H9 (cell line): Measurements from ENCODE around the gene CTNS. TPM values are rescaled to one million over a fixed set of nuclear protein-coding genes. Genes with fewer than 3 reads are reported as not detected.

Experiments used
- DNase-seq: peaks from one replicate; pipeline ENCODE4 v3.0.0-alpha.2; 2017
- H2AFZ ChIP-seq: one replicate; pipeline ENCODE4 v1.6.1; 2013; ENCODE audit warnings: mild to moderate bottlenecking, low read length, control low read depth, moderate library complexity
- H2AK5ac ChIP-seq: 2 replicates; pipeline ENCODE4 v1.6.1; 2013; ENCODE audit warnings: low read length, control low read depth, mixed read lengths; ENCODE audit not compliant: insufficient read length
- H2BK120ac ChIP-seq: one replicate; pipeline ENCODE4 v1.6.1; 2013; ENCODE audit warnings: low read depth, mild to moderate bottlenecking, low read length, control low read depth, inconsistent platforms; ENCODE audit not compliant: poor library complexity, severe bottlenecking
- H2BK12ac ChIP-seq: 2 replicates; pipeline ENCODE4 v1.6.1; 2013; ENCODE audit warnings: low read length, control low read depth, mixed read lengths, low read depth; ENCODE audit not compliant: insufficient read length
- H2BK15ac ChIP-seq: 2 replicates; pipeline ENCODE4 v1.6.1; 2013; ENCODE audit warnings: low read depth, low read length, control low read depth
- H2BK20ac ChIP-seq: one replicate; pipeline ENCODE4 v1.6.1; 2013; ENCODE audit warnings: low read depth, mild to moderate bottlenecking, low read length, control low read depth, inconsistent platforms; ENCODE audit not compliant: poor library complexity, severe bottlenecking
- H2BK5ac ChIP-seq: 2 replicates; pipeline ENCODE4 v1.6.1; 2013; ENCODE audit warnings: low read length, control low read depth, mixed read lengths; ENCODE audit not compliant: insufficient read length
- H3K14ac ChIP-seq: 2 replicates; pipeline ENCODE4 v1.6.1; 2013; ENCODE audit warnings: low read length, control low read depth; ENCODE audit not compliant: insufficient read depth
- H3K18ac ChIP-seq: 2 replicates; pipeline ENCODE4 v1.6.1; 2013; ENCODE audit warnings: low read depth, mild to moderate bottlenecking, mixed read lengths, low read length, control low read depth; ENCODE audit not compliant: insufficient read length
- H3K23ac ChIP-seq: 2 replicates; pipeline ENCODE4 v1.6.1; 2013; ENCODE audit warnings: low read length, control low read depth, mixed read lengths, low read depth; ENCODE audit not compliant: insufficient read length
- H3K23me2 ChIP-seq: 2 replicates; pipeline ENCODE4 v1.6.1; 2013; ENCODE audit warnings: low read depth, mild to moderate bottlenecking, mixed read lengths, low read length, control low read depth; ENCODE audit not compliant: insufficient read length, poor library complexity, severe bottlenecking
- H3K27ac ChIP-seq: 2 replicates; pipeline ENCODE4 v1.5.1; 2013; ENCODE audit warnings: low read length, control low read depth, mixed read lengths, low read depth; ENCODE audit not compliant: insufficient read length
- H3K27me3 ChIP-seq: 2 replicates; pipeline ENCODE4 v1.6.1; 2013; ENCODE audit warnings: low read length, control low read depth, inconsistent platforms; ENCODE audit not compliant: insufficient read depth
- H3K4ac ChIP-seq: 2 replicates; pipeline ENCODE4 v1.6.1; 2013; ENCODE audit warnings: low read depth, mild to moderate bottlenecking, control low read depth, inconsistent platforms, low read length, moderate library complexity
- H3K4me1 ChIP-seq: 2 replicates; pipeline ENCODE4 v1.6.1; 2013; ENCODE audit warnings: low read length, control low read depth, inconsistent platforms; ENCODE audit not compliant: insufficient read depth
- H3K4me2 ChIP-seq: 2 replicates; pipeline ENCODE4 v1.6.1; 2013; ENCODE audit warnings: low read length, control low read depth, mixed read lengths; ENCODE audit not compliant: insufficient read length, insufficient read depth
- H3K56ac ChIP-seq: 2 replicates; pipeline ENCODE4 v1.6.1; 2013; ENCODE audit warnings: low read depth, mild to moderate bottlenecking, mixed read lengths, low read length, control low read depth; ENCODE audit not compliant: insufficient read length
- H3K79me1 ChIP-seq: 2 replicates; pipeline ENCODE4 v1.6.1; 2013; ENCODE audit warnings: low read depth, mild to moderate bottlenecking, moderate library complexity, low read length, control low read depth, inconsistent platforms; ENCODE audit not compliant: insufficient read depth, poor library complexity, severe bottlenecking
- H3K79me2 ChIP-seq: 2 replicates; pipeline ENCODE4 v1.6.1; 2013; ENCODE audit warnings: low read length, control low read depth, inconsistent platforms; ENCODE audit not compliant: insufficient read depth
- H3K9ac ChIP-seq: 2 replicates; pipeline ENCODE4 v1.6.1; 2013; ENCODE audit warnings: low read length, control low read depth, mixed read lengths; ENCODE audit not compliant: insufficient read length; ENCODE audit errors: extremely low read depth
- H3K9me3 ChIP-seq: one replicate; pipeline ENCODE4 v1.6.1; 2013; ENCODE audit warnings: low read depth, low read length, inconsistent platforms; ENCODE audit not compliant: control insufficient read depth
- H3T11ph ChIP-seq: one replicate; pipeline ENCODE4 v1.6.1; 2013; ENCODE audit warnings: mild to moderate bottlenecking, low read length, control low read depth, inconsistent platforms
- H4K20me1 ChIP-seq: one replicate; pipeline ENCODE4 v1.6.1; 2013; ENCODE audit not compliant: control insufficient read depth, insufficient read length, insufficient read depth
- H4K5ac ChIP-seq: 2 replicates; pipeline ENCODE4 v1.6.1; 2013; ENCODE audit warnings: low read depth, mild to moderate bottlenecking, mixed read lengths, low read length, control low read depth; ENCODE audit not compliant: insufficient read length
- H4K8ac ChIP-seq: replicated peaks from 2 replicates; pipeline ENCODE4 v1.6.1; 2013; ENCODE audit warnings: low read length, control low read depth, mixed read lengths, low read depth; ENCODE audit not compliant: insufficient read length
- H4K91ac ChIP-seq: 2 replicates; pipeline ENCODE4 v1.6.1; 2013; ENCODE audit warnings: low read depth, mild to moderate bottlenecking, moderate library complexity, mixed read lengths, low read length, control low read depth; ENCODE audit not compliant: insufficient read length
- H3K27ac Mint-ChIP-seq, 3 experiments: 2 replicates in 2 of 3; 3 replicates in 1 of 3; pipeline ENCODE4 v1.8.0; 2020 to 2021; ENCODE audit warnings: mixed read lengths in 3 of 3, mild to moderate bottlenecking in 1 of 3, moderate library complexity in 1 of 3
- H3K27me3 Mint-ChIP-seq: 2 replicates; pipeline ENCODE4 v1.8.0; 2021; ENCODE audit warnings: low read depth, mild to moderate bottlenecking, moderate library complexity, mixed read lengths
- H3K36me3 Mint-ChIP-seq, 3 experiments: 2 replicates in 2 of 3; 3 replicates in 1 of 3; pipeline ENCODE4 v1.8.0; 2020 to 2021; ENCODE audit warnings: low read depth in 3 of 3, mixed read lengths in 3 of 3; ENCODE audit not compliant: insufficient read depth in 1 of 3
- H3K4me1 Mint-ChIP-seq, 2 experiments: 2 replicates each; pipeline ENCODE4 v1.8.0; 2020; ENCODE audit warnings: mixed read lengths in 2 of 2
- H3K4me3 Mint-ChIP-seq, 2 experiments: 2 replicates in 1 of 2; 3 replicates in 1 of 2; pipeline ENCODE4 v1.8.0; 2020 to 2021; ENCODE audit warnings: mild to moderate bottlenecking in 2 of 2, mixed read lengths in 2 of 2, moderate library complexity in 1 of 2
- H3K9me3 Mint-ChIP-seq, 2 experiments: 2 replicates in 1 of 2; 3 replicates in 1 of 2; pipeline ENCODE4 v1.8.0; 2020; ENCODE audit warnings: mild to moderate bottlenecking in 2 of 2, mixed read lengths in 2 of 2, moderate library complexity in 1 of 2
- CTCF ChIP-seq: fragments of 200-600 bp; sonication (generic); conservative IDR thresholded peaks from 3 replicates; pipeline ENCODE4 v1.8.0; 2021; ENCODE audit warnings: antibody characterized with exemption, mild to moderate bottlenecking
- WGBS: extraction: QIAGEN DNeasy Blood & Tissue Kit; methylation state at CpG from one replicate; pipeline ENCODE4 v1.1.7; 2013; ENCODE audit warnings: missing lambda C conversion rate, low lambda C conversion rate, mixed read lengths; ENCODE audit not compliant: insufficient read length; ENCODE audit errors: extremely low coverage; 5-methylcytosine and 5-hydroxymethylcytosine counted together
- total RNA-seq: library from RNA; stranded (reverse); gene quantifications from 2 replicates; pipeline ENCODE4 v1.2.1, GENCODE V29; 2021

The CTNS gene
- total RNA-seq, 1 experiment from 2014 or later: 12.8 TPM

DNA sequence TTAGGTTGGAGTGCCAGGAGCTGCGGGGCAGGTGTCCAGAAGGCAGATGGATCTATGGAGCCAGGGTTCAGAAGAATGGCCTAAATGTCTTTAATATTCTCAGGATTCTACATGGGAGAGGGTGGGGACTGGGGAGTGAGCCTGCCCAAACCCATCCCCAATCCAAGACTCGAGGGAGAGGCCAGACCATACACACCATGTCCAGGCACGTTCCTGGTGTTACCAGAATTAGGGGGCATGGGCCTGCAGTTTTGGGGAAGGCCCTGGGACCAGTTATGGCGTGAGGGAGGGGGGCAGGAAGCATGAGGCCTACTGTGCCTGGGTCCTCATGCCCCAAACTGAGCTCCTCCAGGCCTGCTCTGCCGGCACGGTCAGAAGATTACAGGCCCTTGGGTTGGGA is 30.0 kb downstream of the CTNS start:
- H3K27ac Mint-ChIP-seq: peak overlapping the region in 1 of 3 experiments; percentile 8; a peak in 1 of 7 replicates
- H3K27me3 Mint-ChIP-seq: no peaks in the 10 kb centered on the region
- WGBS: no CpG with 5 or more reads among the region's 6 CpGs
- no peak overlapping the region for H3K9ac ChIP-seq
- H3K9me3 Mint-ChIP-seq: no peaks in the 10 kb centered on the region
- H3T11ph ChIP-seq: no peak overlapping the region
- H3K79me1 ChIP-seq: peaks cover 4% of the 10 kb centered on the region
- no peak overlapping the region for H2BK5ac ChIP-seq
- H3K23ac ChIP-seq: no peak overlapping the region
- H2BK12ac ChIP-seq: no peak overlapping the region
- no peak overlapping the region for H3K4ac ChIP-seq
- H4K8ac ChIP-seq: peak overlapping the region; percentile 30
- H3K23me2 ChIP-seq: peaks cover 9% of the 10 kb centered on the region
- H3K36me3 Mint-ChIP-seq: peaks cover 10 to 34% (median 19%) of the 10 kb centered on the region in 3 experiments
- DNase-seq: peak; percentile 27
- H2BK20ac ChIP-seq: no peak overlapping the region
- H4K91ac ChIP-seq: no peak overlapping the region
- no peak overlapping the region for H3K14ac ChIP-seq
- no peaks in the 10 kb centered on the region for H4K20me1 ChIP-seq
- H2BK15ac ChIP-seq: no peak overlapping the region
- H2AFZ ChIP-seq: no peak overlapping the region
- no peak overlapping the region for H2AK5ac ChIP-seq
- peaks cover 7% of the 10 kb centered on the region; the same call in 1 of the 2 replicates for H3K79me2 ChIP-seq
- no peaks in the 10 kb centered on the region for H3K9me3 ChIP-seq
- no peaks in the 10 kb centered on the region for H3K27me3 ChIP-seq
- H3K18ac ChIP-seq: no peak overlapping the region
- no peak overlapping the region for H3K27ac ChIP-seq
- H3K4me3 Mint-ChIP-seq: peak overlapping the region; percentile 60 to 98
- peaks cover 16 to 17% of the 10 kb centered on the region in 2 experiments for H3K4me1 Mint-ChIP-seq
- H2BK120ac ChIP-seq: no peak overlapping the region
- TF ChIP-seq CTCF: no peak
- no peak overlapping the region for H4K5ac ChIP-seq
- no peak overlapping the region for H3K56ac ChIP-seq
- H3K4me1 ChIP-seq: peaks cover 3% of the 10 kb centered on the region; the same call in 1 of the 2 replicates
- no peak overlapping the region for H3K4me2 ChIP-seq
